Kidney epithelial cell (primary cell): ENCODE data around the gene HBM. TPM values are rescaled to one million over a fixed set of nuclear protein-coding genes. Genes with fewer than 3 reads are reported as not detected.
"Not testable (repeated sequence)": the region's sequence is repeated elsewhere in the genome, so short reads cannot be mapped to it uniquely, and the experiment has no call there.

Source experiments
- DNase-seq: peaks from one replicate; pipeline ENCODE4 v3.0.0-alpha.2; 2010; ENCODE audit warnings: low read depth
- H3K27me3 ChIP-seq: 2 replicates; pipeline ENCODE4 v1.6.0; 2011; ENCODE audit warnings: low read length; ENCODE audit not compliant: control insufficient read depth, insufficient read depth
- H3K36me3 ChIP-seq: 2 replicates; pipeline ENCODE4 v1.5.1; 2011; ENCODE audit warnings: low read length; ENCODE audit not compliant: control insufficient read depth, insufficient read depth
- H3K4me3 ChIP-seq: 2 replicates; pipeline ENCODE4 v1.5.1; 2011; ENCODE audit warnings: low read depth, mild to moderate bottlenecking, control low read depth, low read length
- CTCF ChIP-seq: IDR thresholded peaks from 2 replicates; pipeline ENCODE4 v1.5.1; 2011; ENCODE audit warnings: mild to moderate bottlenecking, moderate library complexity, low read length, control low read depth, inconsistent platforms; ENCODE audit not compliant: insufficient read depth, poor library complexity, severe bottlenecking
- total RNA-seq: library from RNA; depleted of rRNA; stranded (reverse); fragments of >200 nt; gene quantifications from 2 replicates; pipeline ENCODE4 v1.2.3, GENCODE V29; 2015

Gene HBM
- total RNA-seq, 1 donor from 2014 or later: not detected

GRCh38 chr16:167122-167690 lies 1.4 kb downstream of the HBM start:
- no peaks in the 10 kb centered on the region for H3K36me3 ChIP-seq
- no peak for DNase-seq
- peaks cover 58% of the 10 kb centered on the region for H3K27me3 ChIP-seq
- H3K4me3 ChIP-seq: no peak overlapping the region
- no peak for TF ChIP-seq CTCF

DNA sequence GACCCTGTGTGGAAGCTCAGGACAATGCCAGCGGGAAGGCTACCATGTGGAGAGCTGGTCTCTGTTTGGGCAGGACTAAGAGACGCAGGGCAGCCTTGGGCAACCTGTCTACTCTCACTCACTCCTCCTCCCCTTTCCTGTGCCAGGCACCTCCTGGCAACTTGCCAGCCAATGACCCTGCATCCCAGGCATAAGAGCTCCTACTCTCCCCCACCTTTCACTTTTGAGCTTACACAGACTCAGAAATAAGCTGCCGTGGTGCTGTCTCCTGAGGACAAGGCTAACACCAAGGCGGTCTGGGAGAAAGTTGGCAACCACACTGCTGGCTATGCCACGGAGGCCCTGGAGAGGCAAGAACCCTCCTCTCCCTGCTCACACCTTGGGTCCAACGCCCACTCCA lies 2.6 kb downstream of the HBM start:
- no peak for TF ChIP-seq CTCF
- no peak for DNase-seq
- peaks cover 60% of the 10 kb centered on the region for H3K27me3 ChIP-seq
- no peaks in the 10 kb centered on the region for H3K36me3 ChIP-seq
- no peak overlapping the region for H3K4me3 ChIP-seq

GRCh38 chr16:169014-169413 lies 3.2 kb downstream of the HBM start:
- DNase-seq: no peak
- TF ChIP-seq CTCF: no peak
- Histone ChIP-seq H3K4me3 (no peak overlapping the region), H3K27me3 (peaks cover 62% of the 10 kb centered on the region), H3K36me3 (no peaks in the 10 kb centered on the region)

- peaks cover 67% of the 10 kb centered on the region for H3K27me3 ChIP-seq
- not testable (repeated sequence) for DNase-seq, H3K4me3 ChIP-seq, H3K36me3 ChIP-seq
Observed at GRCh38 chr16:170088-170507, 4.3 kb downstream of the HBM start.

GRCh38 chr16:170788-171187 lies 5.0 kb downstream of the HBM start:
- Histone ChIP-seq H3K36me3 (no peaks in the 10 kb centered on the region), H3K27me3 (peaks cover 67% of the 10 kb centered on the region), H3K4me3 (no peak overlapping the region)
- DNase-seq: no peak
- no peak for TF ChIP-seq CTCF

GRCh38 chr16:172374-172941 lies 6.7 kb downstream of the HBM start, which contains the start of gene HBA2:
TSS of gene HBA2 (plus strand) at chr16:172876. CDS start at chr16:172913, 37 bp downstream.
- H3K36me3 ChIP-seq, H3K4me3 ChIP-seq, DNase-seq: not testable (repeated sequence)
- H3K27me3 ChIP-seq: peaks cover 59% of the 10 kb centered on the region

DNA sequence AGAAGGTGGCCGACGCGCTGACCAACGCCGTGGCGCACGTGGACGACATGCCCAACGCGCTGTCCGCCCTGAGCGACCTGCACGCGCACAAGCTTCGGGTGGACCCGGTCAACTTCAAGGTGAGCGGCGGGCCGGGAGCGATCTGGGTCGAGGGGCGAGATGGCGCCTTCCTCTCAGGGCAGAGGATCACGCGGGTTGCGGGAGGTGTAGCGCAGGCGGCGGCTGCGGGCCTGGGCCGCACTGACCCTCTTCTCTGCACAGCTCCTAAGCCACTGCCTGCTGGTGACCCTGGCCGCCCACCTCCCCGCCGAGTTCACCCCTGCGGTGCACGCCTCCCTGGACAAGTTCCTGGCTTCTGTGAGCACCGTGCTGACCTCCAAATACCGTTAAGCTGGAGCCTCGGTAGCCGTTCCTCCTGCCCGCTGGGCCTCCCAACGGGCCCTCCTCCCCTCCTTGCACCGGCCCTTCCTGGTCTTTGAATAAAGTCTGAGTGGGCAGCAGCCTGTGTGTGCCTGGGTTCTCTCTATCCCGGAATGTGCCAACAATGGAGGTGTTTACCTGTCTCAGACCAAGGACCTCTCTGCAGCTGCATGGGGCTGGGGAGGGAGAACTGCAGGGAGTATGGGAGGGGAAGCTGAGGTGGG lies 7.6 kb downstream of the HBM start:
- DNase-seq: not testable (repeated sequence)
- peaks cover 59% of the 10 kb centered on the region for H3K27me3 ChIP-seq

GRCh38 chr16:173928-174769 lies 8.4 kb downstream of the HBM start:
- H3K36me3 ChIP-seq, H3K4me3 ChIP-seq, DNase-seq: not testable (repeated sequence)
- peaks cover 54% of the 10 kb centered on the region for H3K27me3 ChIP-seq

More for the DNA sequence above, 7.6 kb downstream of the HBM start:
- not testable (repeated sequence) for H3K36me3 ChIP-seq, H3K4me3 ChIP-seq
